SHP77 (cell line): Measurements from ENCODE around the gene RFX4.

Source experiments
- DNase-seq, 2 experiments: peaks; one replicate each; lab custom pipeline; 2025; lab: John Stamatoyannopoulos, UW

RFX4 gene

GRCh38 chr12:106646472-106646871 is 63.7 kb downstream of the RFX4 start:
- DNase-seq = no peak

DNA sequence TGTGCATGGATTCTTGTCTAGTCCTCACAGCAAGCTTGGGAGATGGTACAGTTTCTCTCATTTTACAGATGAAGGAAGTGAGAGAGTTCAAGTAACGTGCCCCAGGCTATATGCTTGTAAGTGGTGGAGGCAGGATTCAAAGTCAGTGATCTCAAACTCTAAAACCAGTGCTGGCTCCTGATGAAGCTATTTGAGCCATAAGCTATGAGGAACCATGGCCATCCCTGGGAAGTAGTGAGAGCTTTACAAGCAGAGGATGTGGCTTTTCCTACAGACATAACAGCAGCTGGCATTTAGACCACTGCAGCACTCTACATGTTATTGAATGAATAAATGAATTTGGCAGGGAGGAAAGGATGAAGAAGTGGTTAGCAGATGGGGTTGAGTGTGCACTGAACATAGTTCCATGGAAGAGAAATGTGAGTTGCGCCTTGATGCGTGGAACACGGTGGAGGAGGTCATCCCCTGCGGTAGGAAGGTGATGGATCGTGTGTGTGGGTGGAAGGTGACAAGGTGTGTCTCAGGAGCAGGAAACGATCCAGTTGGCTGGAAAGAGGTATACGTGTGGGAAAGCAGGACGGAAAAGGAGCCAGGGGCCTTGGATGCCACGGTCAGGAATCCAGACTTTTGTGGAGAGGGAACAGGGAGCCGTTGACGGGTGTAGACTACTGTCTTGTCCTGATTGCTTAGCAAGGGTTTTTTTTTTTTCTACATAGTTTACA is 65.2 kb downstream of the RFX4 start:
- DNase-seq = no peak

GRCh38 chr12:106648736-106649135 is 65.9 kb downstream of the RFX4 start:
- no peak for DNase-seq

- no peak for DNase-seq
Observed at GRCh38 chr12:106651552-106651951, 68.7 kb downstream of the RFX4 start.

- DNase-seq = no peak
Observed at GRCh38 chr12:106652510-106653015, 69.8 kb downstream of the RFX4 start.

GRCh38 chr12:106655577-106655976 is 72.8 kb downstream of the RFX4 start:
- DNase-seq = no peak

GRCh38 chr12:106657488-106657887 is 74.7 kb downstream of the RFX4 start:
- DNase-seq = no peak

GRCh38 chr12:106663385-106663784 is 80.6 kb downstream of the RFX4 start:
- no peak for DNase-seq

- no peak for DNase-seq
Observed at GRCh38 chr12:106669216-106669615, 86.4 kb downstream of the RFX4 start.

DNA sequence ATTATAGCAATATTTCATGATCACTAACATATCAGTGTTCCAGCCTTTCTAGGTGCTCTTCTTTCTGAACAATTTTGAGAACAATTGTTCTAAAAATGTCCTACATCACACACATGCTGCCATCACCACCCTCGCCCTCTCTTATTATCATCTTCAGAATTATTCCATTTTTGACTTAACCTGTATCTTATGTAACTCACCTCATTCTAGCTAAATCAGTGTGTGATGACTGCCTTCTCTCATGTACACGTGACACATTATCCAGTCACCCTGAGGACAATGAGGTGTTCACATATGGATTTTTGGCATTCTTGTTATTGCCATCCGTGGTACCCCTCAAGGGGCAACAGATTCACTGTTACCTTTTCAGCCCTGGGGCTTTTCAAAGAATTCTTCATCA is 87.3 kb downstream of the RFX4 start:
- DNase-seq = no peak

- no peak for DNase-seq
Observed at GRCh38 chr12:106671840-106672239, 89.0 kb downstream of the RFX4 start.

GRCh38 chr12:106672314-106673025 is 89.7 kb downstream of the RFX4 start:
- no peak for DNase-seq

DNA sequence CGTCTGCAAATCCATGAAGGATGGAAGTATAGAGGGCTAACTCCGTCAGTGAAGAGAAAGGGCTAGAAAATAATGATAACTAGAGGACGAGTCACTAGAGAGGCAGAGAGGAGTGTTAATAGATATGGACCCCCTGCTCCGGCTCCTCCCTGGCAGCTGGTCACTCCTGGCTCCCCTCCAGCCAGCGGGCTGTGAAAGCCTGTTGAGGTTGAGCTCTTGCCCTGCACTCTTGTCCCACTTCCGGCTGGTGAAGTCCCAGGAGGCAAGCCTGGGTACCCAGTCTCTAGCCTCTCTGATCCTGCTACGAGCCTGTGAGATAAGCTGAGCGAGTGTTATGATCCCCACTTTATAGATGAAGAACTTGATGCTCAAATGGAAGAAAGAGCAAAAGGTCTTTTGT is 90.3 kb downstream of the RFX4 start:
- peak in 1 of 2 experiments; percentile 43 for DNase-seq

DNA sequence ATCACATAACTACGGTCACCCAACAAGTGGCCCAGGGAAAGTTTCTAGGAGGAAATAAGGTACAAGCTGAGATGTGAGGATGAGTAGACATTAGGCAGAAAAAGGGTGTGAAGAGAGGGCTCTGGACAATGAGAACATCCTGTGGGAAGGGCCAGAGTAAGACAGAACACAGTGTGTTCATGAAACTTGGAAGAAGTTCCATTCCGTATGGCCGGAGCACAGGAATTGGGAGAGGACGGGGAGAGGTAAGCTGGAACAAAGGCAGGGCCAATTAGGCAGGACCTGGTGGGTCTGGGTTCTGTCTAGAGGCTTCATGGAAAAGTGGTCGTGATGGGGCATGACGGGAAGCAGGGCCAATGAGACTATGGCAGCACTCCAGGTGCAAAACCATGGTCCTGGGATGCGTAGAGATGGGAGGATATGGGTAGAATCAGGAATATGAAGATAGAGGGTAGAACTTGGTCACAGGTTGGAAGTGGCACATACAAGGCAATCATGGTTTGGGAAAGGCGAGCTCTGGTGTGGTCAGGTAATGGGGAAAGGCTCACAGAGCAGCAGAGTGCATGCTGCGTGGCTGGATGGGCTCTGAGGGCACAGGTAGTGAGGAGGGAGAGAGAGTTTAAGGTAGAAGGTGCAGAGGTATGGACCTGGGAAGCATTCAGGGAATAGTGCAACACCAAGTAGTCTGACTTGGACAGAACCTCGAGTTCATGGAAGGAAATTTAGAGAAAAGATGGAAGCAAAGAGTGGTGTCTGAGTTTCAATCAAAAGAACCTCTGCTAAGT is 93.0 kb downstream of the RFX4 start:
- DNase-seq = no peak

- DNase-seq = no peak
Observed at GRCh38 chr12:106679574-106679973, 96.8 kb downstream of the RFX4 start.

- no peak for DNase-seq
Observed at GRCh38 chr12:106680280-106680679, 97.5 kb downstream of the RFX4 start.

DNA sequence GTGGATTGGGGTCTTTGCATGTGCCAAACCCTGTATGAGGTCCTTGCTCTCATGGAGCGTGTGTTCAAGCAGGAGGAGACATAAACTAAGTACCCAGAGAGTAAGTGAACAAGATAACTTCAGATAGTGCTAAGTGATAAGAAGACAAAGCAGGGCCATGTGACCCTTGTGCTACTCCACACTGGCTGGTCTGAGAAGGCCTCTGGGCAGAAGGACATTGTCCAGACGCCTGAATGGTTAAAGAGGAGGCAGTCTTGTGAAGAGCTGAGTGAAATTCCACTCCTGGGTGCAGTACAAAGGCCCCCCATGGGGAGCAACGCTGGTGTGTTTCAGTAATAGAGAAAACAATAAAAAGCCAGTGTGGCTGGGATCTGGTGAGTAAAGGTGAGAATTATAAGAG is 98.4 kb downstream of the RFX4 start:
- DNase-seq = no peak

DNA sequence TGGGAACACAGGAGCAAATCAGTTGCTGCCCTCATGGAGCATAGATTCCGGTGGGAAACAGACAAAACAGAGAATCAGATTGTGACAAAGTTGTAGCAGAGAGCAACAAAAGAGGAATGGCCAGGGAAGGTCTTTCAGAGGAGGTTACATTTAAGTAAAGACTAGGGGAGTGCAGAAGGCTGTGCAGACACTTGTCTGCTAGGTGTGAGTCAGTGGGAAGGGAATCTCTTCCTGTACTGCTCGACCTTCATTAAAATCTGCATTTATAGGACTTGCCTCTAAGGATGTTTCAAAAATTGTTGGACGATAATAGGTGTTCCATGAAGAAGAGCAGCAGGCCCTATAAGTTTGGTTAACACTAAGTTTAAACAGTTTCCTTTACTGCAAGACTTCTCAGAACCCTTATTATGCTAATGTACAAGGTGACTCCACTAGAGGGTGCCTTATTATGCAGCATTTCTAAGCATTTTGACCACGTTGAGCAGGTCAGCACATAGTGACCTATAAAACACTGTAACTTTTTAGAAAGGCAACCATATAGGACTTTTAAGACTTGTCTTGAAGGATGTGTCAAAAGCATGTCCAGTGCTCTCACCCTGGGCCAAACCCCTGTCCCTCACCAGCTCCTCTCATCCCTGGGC is 99.9 kb downstream of the RFX4 start:
- no peak for DNase-seq

DNA sequence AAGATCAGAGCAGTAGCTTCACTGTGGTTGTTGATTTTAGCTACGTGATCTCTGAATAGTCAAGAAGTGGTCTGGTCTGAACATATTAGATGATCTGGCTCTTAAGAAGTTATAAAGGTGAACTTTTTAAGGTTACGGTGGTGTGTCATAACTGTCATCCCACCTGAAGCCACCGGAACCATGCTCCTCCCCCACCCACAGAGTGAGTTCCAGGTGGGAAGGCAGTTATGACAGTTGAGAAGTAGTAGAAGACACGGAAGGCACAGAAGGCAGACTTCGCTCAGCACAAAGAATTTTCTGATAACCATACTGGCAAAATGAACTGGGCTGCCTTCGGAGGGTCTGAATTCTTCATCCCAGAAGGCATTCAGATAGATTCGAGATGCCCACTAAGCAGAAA is 101.7 kb downstream of the RFX4 start:
- DNase-seq = no peak

GRCh38 chr12:106685381-106685780 is 102.6 kb downstream of the RFX4 start:
- no peak for DNase-seq

DNA sequence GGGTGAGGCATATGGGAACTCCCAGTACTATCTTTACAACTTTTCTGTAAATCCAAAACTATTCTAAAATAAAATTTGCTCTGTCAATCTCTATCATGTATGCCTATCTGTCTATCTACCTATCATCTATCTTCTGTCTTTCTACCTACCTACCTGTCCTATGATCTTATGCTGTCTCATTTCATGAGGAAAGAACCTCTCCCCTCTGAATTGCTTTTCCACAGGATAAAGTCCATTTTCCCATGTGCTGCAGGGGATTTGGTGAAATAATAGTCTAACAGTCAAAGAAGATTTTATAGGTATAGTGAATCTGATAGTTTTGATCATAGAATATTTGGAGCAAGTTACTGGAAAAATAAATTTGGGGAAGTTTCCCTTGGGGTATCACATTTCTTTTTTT is 104.9 kb downstream of the RFX4 start:
- DNase-seq = no peak
